Measurements from ENCODE around the gene ZNF593OS. TPM values are rescaled to one million over a fixed set of nuclear protein-coding genes. Genes with fewer than 3 reads are reported as not detected.

Gene ZNF593OS
- total RNA-seq, 3 donors from 2014 or later: not detected

DNA sequence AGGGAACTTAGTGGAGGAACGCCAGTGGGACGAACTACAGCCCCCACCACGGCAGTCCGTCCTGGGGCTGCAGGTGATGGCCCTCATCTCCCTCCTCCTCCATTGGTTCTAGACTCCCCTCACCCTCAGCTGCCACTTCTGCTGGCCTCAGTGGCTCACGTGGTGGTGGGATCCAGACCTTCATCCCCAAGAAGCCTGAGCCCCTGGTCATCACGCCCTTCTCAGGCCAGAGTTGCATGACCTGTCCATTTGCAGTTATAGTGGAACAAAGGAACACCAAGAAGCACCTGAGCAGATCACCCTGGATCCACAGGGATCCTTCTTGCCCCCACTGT, 25.7 kb downstream of the ZNF593OS start:
- no peak for DNase-seq
- ATAC-seq: no peak
- H3K4me3 ChIP-seq: no peak overlapping the region
- no peak for TF ChIP-seq CTCF (IDR thresholded peaks at IDR 0.05)
- no peaks in the 10 kb centered on the region for H3K36me3 ChIP-seq (ENCODE audit: low read depth)
- H3K4me1 ChIP-seq (ENCODE audit: low read depth): no peaks in the 10 kb centered on the region
- intact Hi-C loops (cut with DNase I, micrococcal nuclease): loop anchor here (2.0 to 10.0 kb wide), 3 partner anchors 39 to 111 kb away; no protein-coding TSS in a partner anchor
- H3K9me3 ChIP-seq: no peaks in the 10 kb centered on the region

DNA sequence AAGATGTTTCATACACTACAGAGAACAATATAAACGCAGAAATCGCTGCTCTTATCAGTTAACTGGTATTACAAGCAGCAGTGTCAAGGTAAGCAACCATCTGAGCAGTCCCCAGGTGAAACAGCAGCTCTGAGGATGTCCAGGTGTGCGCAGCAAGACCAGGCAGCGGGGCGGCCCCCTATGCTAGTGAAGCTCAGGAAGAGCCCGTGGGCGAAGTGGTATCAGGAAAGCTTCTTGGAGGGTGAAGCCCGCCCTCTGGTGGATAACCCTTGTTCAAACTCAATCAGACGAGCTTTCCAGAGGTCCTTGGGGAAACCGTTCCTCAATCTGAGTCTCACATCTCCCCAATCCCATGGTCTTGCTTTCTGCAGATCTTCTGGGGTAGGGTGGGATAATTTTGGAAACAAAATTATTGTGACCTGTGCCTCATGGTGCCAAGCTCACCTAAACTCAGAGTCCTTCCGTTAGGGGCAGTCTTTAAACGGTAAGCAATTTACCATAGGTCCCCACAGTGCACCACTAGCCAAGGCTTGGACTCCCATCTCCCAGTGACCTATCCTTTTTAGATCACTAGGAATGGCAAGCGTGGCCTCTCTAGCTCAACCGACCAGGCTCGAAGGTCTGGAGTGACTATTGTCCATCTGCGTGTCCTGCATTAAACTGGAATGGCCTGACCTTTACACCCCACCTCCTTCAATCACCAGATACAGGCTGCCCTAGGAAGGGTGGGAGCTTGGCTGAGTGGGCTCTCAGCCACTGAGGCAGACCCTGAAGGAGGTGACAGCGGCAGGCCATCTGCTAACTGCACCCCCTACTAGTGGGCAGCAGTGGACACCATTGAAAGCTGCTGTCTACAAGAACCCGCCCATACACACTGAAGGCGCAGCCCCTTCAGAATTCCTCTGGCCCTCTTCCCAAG, 26.3 kb downstream of the ZNF593OS start:
- no peak overlapping the region for H3K4me3 ChIP-seq
- ATAC-seq (peak; percentile 97), DNase-seq (peak in 2 of 3 donors; percentile 75 to 94)
- no peaks in the 10 kb centered on the region for H3K4me1 ChIP-seq (ENCODE audit: low read depth)
- TF ChIP-seq CTCF (IDR thresholded peaks at IDR 0.05): peak; percentile 47
- intact Hi-C loops (cut with DNase I, micrococcal nuclease): loop anchor here (2.0 to 10.0 kb wide), 3 partner anchors 38 to 110 kb away; no protein-coding TSS in a partner anchor
- H3K9me3 ChIP-seq: no peaks in the 10 kb centered on the region
- no peaks in the 10 kb centered on the region for H3K36me3 ChIP-seq (ENCODE audit: low read depth)

DNA sequence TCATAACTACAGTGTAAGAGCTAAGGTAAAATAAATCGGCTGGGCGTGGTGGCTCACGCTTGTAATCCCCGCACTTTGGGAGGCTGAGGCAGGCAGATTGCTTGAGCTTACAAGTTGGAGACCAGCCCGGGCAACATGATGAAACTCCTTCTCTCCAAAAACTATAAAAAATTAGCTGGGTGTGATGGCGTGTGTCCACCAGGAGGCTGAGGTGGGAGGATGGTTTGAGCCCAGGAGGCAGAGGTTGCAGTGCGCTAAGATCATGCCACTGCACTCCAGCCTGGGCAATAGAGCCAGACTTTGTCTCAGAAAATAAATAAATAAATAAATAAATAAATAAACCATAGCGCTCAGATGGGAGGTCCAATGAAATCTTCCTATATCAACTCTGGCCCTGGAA, 29.5 kb downstream of the ZNF593OS start:
- H3K4me1 ChIP-seq (ENCODE audit: low read depth): no peaks in the 10 kb centered on the region
- H3K9me3 ChIP-seq: no peaks in the 10 kb centered on the region
- TF ChIP-seq CTCF (IDR thresholded peaks at IDR 0.05): no peak
- DNase-seq: no peak
- H3K36me3 ChIP-seq (ENCODE audit: low read depth): no peaks in the 10 kb centered on the region
- ATAC-seq: no peak
- H3K4me3 ChIP-seq: no peak overlapping the region
- intact Hi-C loops (cut with DNase I, micrococcal nuclease): loop anchor here in 1 of 2 donors (10.0 kb wide), 1 partner anchor 107 kb away; no protein-coding TSS in a partner anchor

- intact Hi-C loops (cut with DNase I, micrococcal nuclease): no loop called here
- Histone ChIP-seq H3K4me3 (no peak overlapping the region), H3K4me1 (ENCODE audit: low read depth) (no peaks in the 10 kb centered on the region), H3K36me3 (ENCODE audit: low read depth) (no peaks in the 10 kb centered on the region), H3K9me3 (no peaks in the 10 kb centered on the region)
- no peak for TF ChIP-seq CTCF (IDR thresholded peaks at IDR 0.05)
- ATAC-seq (no peak), DNase-seq (no peak)
These were observed 32.6 kb downstream of the ZNF593OS start for GRCh38 chr1:26138974-26139558.

DNA sequence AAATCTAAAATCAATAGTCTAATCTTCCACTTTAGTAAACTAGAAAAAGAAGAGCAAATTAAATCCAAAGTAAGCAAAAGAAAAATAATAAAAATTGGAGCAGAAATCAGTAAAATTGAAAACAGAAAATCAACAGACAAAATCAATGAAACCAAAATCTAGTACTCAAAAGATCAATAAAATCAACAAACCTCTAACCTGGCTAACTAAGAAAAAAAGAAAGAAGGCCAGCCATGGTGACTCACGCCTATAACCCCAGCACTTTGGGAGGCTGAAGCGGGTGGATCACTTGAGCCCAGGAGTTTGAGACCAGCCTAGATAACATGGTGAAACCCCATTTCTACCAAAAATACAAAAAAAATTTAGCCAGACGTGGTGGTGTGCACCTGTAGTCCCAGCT, 37.2 kb downstream of the ZNF593OS start:
- Histone ChIP-seq H3K36me3 (ENCODE audit: low read depth) (no peaks in the 10 kb centered on the region), H3K9me3 (no peaks in the 10 kb centered on the region), H3K4me3 (no peak overlapping the region), H3K4me1 (ENCODE audit: low read depth) (no peaks in the 10 kb centered on the region)
- ATAC-seq (no peak), DNase-seq (no peak)
- no peak for TF ChIP-seq CTCF (IDR thresholded peaks at IDR 0.05)
- intact Hi-C loops (cut with DNase I, micrococcal nuclease): no loop called here

Data from mucosa of descending colon (tissue), 3 donors.